GM12892 (cell line): ENCODE measurements around the gene SPAG17.

Experiments used
- POLR2A ChIP-seq: IDR thresholded peaks from 2 replicates; pipeline ENCODE4 v1.6.1; 2011; ENCODE audit warnings: low read depth, low read length, control low read depth
- POLR2AphosphoS5 ChIP-seq: IDR thresholded peaks from 2 replicates; pipeline ENCODE4 v1.6.1; 2011; ENCODE audit warnings: low read depth, low read length, control low read depth
- TAF1 ChIP-seq: IDR thresholded peaks from 2 replicates; pipeline ENCODE4 v1.6.1; 2011; ENCODE audit warnings: low read depth, mild to moderate bottlenecking, control low read depth, low read length, borderline replicate concordance

DNA sequence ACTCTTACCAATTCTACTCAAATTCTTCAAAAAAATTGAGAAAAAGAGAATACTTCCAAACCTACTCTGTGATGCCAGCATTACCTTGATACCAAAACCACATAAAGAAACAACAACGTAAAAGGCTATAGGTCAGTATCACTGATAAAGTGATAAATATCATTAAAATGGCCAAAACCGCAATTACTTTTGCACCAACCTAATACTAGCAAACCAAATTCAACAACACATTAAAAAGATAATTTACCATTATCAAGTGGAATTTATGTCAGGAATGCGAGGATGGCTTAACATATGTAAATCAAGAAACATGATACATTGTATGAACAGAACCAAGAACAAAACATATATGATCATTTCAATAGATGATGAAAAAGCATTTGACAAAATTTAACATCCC is 7.0 kb downstream of the SPAG17 start:
- TF ChIP-seq TAF1 (no peak), POLR2A (no peak), POLR2AphosphoS5 (no peak)
